Measurements from ENCODE around the gene PGAP2.

- TF ChIP-seq POLR2AphosphoS5 (IDR thresholded peaks at IDR 0.05; ENCODE audit: low read depth, low read length) (no peak), POLR2A (IDR thresholded peaks at IDR 0.05; ENCODE audit: low read depth, low read length) (no peak), TAF1 (IDR thresholded peaks at IDR 0.05; ENCODE audit: low read depth, low read length) (no peak), PAX5 (IDR thresholded peaks at IDR 0.05; ENCODE audit: insufficient read depth, low read length, severe bottlenecking) (no peak), POU2F2 (IDR thresholded peaks at IDR 0.05; ENCODE audit: low read depth, low read length) (no peak)
Observed at GRCh38 chr11:3856856-3857553, 48.6 kb downstream of the PGAP2 start.
